GM23338 (cell line): ENCODE results near the gene DRG2.

Source experiments
- CREB1 ChIP-seq: fragments of 250-450 bp; sonication (Bioruptor Pico); IDR thresholded peaks from 2 replicates; pipeline ENCODE4 v1.5.0; 2020; ENCODE audit warnings: low read depth, mild to moderate bottlenecking, moderate library complexity
- EZH2 ChIP-seq: fragments of 200-600 bp; sonication (generic); IDR thresholded peaks from one replicate; pipeline ENCODE4 v1.8.0; 2017; ENCODE audit warnings: antibody characterized with exemption, mild to moderate bottlenecking, low read depth; ENCODE audit not compliant: unreplicated experiment
- EZH2phosphoT487 ChIP-seq: fragments of 200-600 bp; sonication (generic); IDR thresholded peaks from one replicate; pipeline ENCODE4 v1.8.1; 2018; ENCODE audit warnings: antibody characterized with exemption; ENCODE audit not compliant: unreplicated experiment
- JUNB ChIP-seq: IDR thresholded peaks from one replicate; pipeline ENCODE4 v1.6.1; 2016; ENCODE audit warnings: antibody characterized with exemption; ENCODE audit not compliant: unreplicated experiment
- POLR2AphosphoS5 ChIP-seq: IDR thresholded peaks from 2 replicates; pipeline ENCODE4 v1.6.1; 2016; ENCODE audit warnings: antibody characterized with exemption, low read depth
- STAT1 ChIP-seq: IDR thresholded peaks from one replicate; pipeline ENCODE4 v1.6.1; 2016; ENCODE audit warnings: antibody characterized with exemption; ENCODE audit not compliant: unreplicated experiment
- ZNF114 ChIP-seq: fragments of 250-450 bp; sonication (Bioruptor Pico); IDR thresholded peaks from 2 replicates; pipeline ENCODE4 v1.5.0; 2020; ENCODE audit warnings: mild to moderate bottlenecking, moderate library complexity
- TF ChIP-seq, protein P1 (sequence below), 2 experiments: fragments of 200-600 bp in 1 of 2; sonication (generic) in 1 of 2; conservative IDR thresholded peaks; 2 replicates each; pipeline versions ENCODE4 v1.5.1 to v1.6.1; 2016 to 2017; ENCODE audit warnings: antibody characterized with exemption in 2 of 2, low read depth in 2 of 2, mild to moderate bottlenecking in 2 of 2, moderate library complexity in 1 of 2
- TF ChIP-seq, protein P2 (sequence below): IDR thresholded peaks from one replicate; pipeline ENCODE4 v1.6.1; 2018; ENCODE audit warnings: antibody characterized with exemption; ENCODE audit not compliant: unreplicated experiment
- TF ChIP-seq, protein P3 (sequence below): IDR thresholded peaks from 2 replicates; pipeline ENCODE4 v1.6.1; 2016; ENCODE audit warnings: antibody characterized with exemption

DNA sequence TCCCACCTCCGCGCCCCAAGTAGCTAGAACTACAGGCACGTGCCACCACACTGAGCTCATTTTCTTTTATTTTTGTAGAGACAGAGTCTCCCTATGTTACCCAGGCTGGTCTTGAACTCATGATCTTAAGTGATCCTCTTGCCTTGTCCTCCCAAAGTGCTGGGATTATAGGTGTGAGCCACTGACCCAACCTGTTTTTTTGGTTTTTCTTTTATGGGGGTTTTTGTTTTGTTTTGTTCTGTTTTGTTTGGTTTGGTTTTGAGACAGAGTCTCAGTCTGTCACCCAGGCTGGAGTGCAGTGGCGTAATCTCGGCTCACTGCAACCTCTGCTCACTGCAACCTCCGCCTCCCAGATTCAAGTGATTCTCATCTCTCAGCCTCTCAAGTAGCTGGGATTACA lies 32.2 kb upstream of the DRG2 start:
- TF ChIP-seq, protein P1, sequence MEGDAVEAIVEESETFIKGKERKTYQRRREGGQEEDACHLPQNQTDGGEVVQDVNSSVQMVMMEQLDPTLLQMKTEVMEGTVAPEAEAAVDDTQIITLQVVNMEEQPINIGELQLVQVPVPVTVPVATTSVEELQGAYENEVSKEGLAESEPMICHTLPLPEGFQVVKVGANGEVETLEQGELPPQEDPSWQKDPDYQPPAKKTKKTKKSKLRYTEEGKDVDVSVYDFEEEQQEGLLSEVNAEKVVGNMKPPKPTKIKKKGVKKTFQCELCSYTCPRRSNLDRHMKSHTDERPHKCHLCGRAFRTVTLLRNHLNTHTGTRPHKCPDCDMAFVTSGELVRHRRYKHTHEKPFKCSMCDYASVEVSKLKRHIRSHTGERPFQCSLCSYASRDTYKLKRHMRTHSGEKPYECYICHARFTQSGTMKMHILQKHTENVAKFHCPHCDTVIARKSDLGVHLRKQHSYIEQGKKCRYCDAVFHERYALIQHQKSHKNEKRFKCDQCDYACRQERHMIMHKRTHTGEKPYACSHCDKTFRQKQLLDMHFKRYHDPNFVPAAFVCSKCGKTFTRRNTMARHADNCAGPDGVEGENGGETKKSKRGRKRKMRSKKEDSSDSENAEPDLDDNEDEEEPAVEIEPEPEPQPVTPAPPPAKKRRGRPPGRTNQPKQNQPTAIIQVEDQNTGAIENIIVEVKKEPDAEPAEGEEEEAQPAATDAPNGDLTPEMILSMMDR (conservative IDR thresholded peaks at IDR 0.05; ENCODE audit: low read depth in 2 of 2), result no peak
- no peak for TF ChIP-seq POLR2AphosphoS5
- TF ChIP-seq, protein P2, sequence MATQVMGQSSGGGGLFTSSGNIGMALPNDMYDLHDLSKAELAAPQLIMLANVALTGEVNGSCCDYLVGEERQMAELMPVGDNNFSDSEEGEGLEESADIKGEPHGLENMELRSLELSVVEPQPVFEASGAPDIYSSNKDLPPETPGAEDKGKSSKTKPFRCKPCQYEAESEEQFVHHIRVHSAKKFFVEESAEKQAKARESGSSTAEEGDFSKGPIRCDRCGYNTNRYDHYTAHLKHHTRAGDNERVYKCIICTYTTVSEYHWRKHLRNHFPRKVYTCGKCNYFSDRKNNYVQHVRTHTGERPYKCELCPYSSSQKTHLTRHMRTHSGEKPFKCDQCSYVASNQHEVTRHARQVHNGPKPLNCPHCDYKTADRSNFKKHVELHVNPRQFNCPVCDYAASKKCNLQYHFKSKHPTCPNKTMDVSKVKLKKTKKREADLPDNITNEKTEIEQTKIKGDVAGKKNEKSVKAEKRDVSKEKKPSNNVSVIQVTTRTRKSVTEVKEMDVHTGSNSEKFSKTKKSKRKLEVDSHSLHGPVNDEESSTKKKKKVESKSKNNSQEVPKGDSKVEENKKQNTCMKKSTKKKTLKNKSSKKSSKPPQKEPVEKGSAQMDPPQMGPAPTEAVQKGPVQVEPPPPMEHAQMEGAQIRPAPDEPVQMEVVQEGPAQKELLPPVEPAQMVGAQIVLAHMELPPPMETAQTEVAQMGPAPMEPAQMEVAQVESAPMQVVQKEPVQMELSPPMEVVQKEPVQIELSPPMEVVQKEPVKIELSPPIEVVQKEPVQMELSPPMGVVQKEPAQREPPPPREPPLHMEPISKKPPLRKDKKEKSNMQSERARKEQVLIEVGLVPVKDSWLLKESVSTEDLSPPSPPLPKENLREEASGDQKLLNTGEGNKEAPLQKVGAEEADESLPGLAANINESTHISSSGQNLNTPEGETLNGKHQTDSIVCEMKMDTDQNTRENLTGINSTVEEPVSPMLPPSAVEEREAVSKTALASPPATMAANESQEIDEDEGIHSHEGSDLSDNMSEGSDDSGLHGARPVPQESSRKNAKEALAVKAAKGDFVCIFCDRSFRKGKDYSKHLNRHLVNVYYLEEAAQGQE, result no peak
- no peak for TF ChIP-seq EZH2
- no peak for TF ChIP-seq ZNF114 (CRISPR knock-in tag)
- no peak for TF ChIP-seq CREB1 (CRISPR knock-in tag)
- TF ChIP-seq EZH2phosphoT487, result no peak
- TF ChIP-seq JUNB, result no peak
- no peak for TF ChIP-seq STAT1
- TF ChIP-seq, protein P3, sequence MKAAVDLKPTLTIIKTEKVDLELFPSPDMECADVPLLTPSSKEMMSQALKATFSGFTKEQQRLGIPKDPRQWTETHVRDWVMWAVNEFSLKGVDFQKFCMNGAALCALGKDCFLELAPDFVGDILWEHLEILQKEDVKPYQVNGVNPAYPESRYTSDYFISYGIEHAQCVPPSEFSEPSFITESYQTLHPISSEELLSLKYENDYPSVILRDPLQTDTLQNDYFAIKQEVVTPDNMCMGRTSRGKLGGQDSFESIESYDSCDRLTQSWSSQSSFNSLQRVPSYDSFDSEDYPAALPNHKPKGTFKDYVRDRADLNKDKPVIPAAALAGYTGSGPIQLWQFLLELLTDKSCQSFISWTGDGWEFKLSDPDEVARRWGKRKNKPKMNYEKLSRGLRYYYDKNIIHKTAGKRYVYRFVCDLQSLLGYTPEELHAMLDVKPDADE, result no peak
